T-helper 9 cell (primary cell): ENCODE results near the gene EIF2B5.

Source experiments
- DNase-seq: peaks from one replicate; pipeline ENCODE4 v3.0.0-alpha.2; 2020

EIF2B5 gene

DNA sequence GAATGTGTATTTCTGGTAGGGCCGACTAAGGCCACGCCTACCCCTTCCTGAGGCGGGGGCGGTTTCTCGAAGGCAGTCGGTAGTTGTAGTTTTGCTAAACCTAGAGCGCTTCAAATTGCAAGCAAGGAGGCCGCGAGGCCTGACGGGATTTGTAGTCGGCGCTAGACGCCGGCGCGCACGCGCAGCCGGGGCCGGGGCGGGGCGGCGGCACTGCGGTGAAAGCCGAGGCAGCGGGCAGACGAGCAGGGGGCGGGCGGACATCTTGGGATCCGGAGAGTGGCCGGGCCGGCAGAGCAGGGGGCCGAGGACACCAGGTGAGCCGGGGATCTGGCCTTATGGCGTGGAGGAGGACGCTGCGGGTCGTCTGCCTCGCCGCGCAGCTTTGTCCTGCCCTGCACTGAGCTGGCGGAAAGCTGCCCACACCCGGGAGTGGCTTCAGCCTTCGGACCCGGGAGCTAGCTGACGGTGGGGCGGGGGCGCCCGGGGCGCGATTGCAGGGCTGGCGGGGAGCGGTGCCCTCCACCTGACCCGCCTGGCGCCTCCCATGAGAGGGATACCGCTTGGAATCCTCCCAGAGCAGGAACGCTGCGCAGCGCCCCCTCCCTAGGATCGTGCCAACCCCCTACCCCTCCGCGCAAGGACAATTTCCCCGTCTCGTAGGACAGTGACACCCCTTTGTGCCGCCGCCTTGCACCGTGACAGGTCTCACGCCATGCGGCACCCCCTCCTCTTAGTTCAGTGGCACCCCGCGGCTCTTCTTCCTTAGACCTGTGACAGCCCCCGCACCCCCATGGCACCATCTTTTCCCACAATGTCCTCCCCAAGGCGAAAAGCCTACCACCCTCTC lies 39.7 kb downstream of the EIF2B5 start, which contains the start of gene AP2M1:
Gene AP2M1 (plus strand): TSS at position 210 of the 847 bp plus-strand sequence. CDS start 2,139 bp downstream, outside the sequence.
- DNase-seq = peak; percentile 93

DNA sequence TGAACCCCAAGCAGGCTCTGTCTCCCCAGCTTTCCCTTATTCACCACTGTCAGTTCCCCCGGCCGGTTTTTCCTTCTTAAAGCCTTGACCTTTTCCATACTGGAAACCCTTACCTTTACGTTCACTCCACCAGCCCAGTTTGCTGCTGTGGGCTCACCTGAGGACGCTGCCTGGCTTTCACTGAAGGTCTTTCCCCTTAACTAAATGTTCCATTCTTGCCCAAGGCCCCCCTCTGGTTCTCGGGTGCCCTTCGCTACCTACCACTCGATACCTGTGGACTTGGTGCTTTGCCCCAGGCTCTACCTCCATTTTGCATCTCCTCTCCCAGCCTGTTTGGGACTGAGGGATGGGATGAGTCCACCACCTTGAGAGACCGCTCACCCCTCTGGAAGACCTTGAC lies 40.3 kb downstream of the EIF2B5 start:
- no peak for DNase-seq

DNA sequence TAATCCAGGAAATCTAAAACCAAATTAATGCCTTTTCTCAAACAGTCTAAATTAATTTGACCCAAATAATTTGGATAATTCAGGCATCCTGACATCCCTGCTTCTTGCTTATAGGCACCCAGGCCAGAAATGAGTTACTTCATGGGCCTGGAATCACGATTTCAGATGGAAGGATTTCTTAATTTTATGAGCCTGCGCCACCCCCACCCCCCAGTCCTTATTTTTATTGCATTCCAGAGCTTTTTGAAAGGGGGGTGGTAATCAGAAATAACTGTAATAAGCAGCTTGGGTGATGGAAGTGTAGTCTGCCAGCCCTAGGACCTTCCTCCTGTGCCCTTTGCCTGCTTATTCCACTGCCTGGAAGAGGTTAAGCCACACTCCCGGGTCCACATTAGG lies 40.8 kb downstream of the EIF2B5 start:
- DNase-seq = no peak

DNA sequence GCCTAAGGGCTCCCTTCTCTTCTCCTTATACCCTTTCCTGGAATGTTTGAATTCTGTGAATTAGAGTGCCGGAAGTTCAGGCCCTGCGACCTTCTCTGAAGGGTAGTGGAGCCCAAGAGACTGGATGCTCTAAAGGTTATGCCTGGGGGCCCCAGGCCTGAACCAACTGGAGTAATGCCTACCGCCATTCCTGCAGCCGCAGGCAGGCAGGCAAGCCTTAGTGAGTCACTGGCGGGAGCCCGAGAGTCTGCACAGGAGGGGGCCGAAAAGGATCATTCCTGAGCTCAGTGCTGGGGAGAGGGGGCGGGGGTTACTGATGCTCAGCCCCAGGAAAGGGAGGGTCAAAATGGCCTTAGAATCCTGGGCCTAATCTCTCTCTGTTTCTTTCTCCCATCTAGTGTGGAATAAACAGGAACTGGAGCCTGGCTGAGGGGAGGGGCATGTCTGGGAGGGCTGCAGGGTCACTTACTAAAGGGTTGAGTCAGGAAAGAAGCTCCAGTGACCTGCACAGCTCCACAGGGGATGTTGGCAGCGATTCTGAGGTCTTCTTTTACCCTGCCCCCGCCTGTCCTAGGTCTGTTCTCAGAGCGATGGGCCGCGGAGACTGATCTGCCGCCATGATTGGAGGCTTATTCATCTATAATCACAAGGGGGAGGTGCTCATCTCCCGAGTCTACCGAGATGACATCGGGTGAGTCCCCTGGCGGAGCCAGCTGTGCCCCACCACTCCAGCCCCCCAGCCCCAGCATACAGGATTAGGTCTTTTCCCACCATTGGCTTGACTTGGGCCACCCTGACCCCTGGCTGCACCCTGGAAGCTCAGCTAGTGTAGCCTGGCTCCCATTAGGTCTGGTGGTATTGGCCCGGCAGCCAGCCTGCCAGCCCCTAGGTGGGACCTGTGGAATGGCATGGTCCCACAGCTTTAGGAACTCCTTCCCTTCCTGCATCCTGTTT lies 41.5 kb downstream of the EIF2B5 start:
- DNase-seq = no peak

DNA sequence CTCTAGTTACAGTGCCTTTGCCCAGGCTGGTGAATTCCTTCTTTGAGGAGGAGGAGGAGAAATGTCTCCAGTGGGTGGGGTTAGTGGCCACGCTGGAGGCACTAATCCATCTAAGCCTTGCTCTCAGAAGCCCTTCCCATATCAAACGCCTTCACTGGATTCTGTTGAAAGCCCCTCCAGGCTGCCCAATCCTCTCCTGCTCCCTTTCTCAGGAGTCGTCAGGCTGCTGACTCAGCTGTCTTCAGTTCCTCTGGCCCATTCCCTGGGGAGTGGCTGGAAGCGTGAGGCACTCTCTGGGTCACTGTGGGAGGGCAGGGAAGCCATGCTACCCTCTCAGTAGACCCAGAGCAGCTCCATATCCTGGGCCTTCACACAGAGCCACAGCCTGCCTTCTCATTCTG lies 42.2 kb downstream of the EIF2B5 start:
- DNase-seq = no peak

DNA sequence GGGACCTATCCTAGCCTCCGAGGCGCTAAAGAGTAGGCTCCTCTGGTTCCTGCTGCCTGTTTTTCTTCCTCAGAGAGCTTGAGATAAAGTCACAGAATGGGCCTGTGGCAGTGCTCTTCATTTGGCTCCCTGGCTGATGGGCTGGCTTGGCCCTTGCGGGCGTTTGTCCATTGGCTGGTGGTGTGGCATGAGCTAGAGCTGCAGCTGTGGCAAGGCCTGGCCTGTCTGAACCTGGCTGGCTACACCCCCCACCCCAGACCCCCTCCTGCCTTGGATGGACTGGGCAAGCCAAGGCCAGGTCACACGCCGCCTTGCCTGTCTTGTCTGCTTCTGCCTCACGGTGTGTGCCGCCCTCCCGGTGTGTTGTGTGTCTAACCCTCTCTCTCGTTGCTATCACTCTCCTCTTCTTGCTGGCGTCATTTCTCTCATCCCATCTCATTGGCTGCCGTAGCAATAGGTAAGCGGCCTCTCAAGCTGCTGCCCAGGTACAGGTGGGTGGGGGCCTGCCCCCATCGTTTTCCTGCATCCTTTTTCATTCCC lies 42.7 kb downstream of the EIF2B5 start:
- DNase-seq = no peak

DNA sequence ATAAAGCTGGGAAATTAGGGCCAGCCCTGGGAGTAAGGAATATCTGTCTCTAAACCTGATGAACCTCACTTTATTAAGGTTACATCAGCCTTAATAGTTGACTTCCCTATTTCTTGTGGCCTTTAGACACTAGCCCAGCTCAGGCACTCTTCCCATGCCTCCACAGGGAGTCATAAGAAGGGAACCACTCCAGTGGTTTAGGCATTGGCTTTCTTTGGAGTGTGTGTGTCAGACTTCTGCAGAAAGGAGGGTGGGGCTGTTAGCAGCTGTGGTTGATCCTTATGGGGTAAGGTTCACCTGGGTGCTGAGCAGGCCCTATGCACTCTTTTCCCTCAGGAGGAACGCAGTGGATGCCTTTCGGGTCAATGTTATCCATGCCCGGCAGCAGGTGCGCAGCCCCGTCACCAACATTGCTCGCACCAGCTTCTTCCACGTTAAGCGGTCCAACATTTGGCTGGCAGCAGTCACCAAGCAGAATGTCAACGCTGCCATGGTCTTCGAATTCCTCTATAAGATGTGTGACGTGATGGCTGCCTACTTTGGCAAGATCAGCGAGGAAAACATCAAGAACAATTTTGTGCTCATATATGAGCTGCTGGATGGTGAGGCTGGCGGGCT lies 43.5 kb downstream of the EIF2B5 start:
- no peak for DNase-seq

DNA sequence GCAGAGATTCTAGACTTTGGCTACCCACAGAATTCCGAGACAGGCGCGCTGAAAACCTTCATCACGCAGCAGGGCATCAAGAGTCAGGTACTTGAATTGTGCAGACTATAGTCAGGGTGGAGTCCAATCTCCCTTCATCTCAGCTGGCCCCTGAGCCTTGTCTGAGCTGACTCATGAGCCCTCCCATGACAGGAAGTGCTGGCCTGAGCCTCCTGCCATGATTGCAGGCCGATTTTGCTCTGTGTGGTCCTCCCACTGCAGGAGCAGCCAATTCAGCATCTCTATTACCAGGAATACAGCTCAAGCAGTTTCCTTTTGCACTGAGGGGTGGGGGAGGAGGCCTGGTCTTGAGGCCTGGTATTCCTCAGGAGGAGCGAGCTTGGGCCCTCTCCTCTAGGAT lies 45.0 kb downstream of the EIF2B5 start:
- no peak for DNase-seq

DNA sequence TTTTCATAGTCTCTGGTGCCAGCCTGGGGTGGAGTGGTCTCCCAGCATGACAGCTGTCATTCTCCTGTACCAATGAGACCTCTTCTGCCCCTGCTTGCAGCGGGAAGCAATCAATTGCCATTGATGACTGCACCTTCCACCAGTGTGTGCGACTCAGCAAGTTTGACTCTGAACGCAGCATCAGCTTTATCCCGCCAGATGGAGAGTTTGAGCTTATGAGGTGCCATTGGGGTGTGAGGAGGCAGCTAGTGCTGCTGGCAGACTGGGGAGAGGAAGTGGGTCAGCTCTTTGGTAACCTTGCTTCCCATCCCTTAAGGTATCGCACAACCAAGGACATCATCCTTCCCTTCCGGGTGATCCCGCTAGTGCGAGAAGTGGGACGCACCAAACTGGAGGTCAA lies 46.4 kb downstream of the EIF2B5 start:
- no peak for DNase-seq

DNA sequence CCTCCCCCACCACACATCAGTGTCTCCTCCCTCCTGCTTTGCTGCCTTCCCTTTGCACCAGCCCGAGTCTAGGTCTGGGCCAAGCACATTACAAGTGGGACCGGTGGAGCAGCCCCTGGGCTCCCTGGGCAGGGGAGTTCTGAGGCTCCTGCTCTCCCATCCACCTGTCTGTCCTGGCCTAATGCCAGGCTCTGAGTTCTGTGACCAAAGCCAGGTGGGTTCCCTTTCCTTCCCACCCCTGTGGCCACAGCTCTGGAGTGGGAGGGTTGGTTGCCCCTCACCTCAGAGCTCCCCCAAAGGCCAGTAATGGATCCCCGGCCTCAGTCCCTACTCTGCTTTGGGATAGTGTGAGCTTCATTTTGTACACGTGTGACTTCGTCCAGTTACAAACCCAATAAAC lies 48.5 kb downstream of the EIF2B5 start:
- DNase-seq = no peak

DNA sequence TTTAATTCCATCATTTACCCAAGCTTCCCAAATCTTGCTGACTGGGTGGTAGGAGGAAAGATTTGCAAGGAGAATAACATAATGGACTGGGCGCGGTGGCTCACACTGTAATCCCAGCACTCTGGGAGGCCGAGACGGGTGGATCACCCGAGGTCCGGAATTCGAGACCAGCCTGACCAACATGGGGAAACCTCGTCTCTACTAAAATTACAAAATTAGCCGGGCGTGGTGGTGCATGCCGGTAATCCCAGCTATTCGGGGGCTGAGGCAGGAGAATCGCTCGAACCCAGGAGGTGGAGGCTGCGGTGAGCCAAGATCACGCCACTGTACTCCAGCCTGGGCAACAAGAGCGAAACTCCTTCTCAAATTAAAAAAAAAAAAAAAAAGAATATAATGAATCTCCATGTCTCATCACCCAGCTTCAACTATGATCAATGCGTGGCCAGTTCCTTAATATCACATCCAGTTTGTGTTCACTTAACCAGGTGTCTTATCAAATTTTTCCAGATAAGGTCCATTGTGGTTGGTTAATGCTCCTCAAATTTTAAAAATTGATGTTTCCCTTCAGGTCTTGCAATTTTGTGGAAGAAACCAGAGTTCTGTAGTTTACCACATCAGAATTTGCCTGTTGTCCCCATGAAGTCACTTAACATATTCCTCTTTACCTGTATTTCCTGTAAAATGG lies 49.5 kb downstream of the EIF2B5 start:
- no peak for DNase-seq

DNA sequence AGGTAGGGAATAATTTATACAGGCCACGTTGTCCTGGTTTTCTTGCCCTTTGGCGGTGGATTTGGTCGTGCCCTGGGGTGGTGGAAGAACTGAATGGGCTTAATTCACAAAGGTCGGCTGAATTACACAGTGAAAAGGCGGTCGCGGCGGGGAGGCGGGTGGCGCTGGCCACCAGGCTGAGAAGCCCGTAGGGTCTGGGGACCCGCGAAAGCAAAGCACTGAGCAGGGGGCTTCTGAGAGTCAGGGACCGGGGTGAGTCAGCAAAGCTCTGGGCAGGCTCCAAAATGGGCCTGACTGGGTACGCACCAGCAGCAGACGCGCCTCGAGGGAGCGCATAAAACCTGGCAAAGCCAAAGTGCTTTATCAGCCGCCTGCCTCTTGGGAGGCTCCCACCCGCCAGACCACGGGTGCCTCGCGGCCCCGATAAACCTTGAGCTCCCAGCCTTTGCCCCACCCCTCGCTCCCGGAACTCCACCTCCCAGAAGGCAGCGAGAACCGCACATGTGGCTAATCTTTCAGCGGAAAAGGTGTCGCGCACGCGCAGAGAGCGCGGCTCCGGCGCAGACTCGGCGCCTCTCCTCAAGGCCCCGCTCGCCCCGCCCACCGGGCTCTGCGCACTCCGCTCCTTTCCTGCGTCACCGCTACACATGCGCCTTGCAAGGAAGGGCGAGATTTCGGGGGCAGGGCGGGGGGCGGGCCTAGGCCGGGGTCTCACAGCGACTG lies 50.5 kb downstream of the EIF2B5 start:
- DNase-seq = peak; percentile 98

DNA sequence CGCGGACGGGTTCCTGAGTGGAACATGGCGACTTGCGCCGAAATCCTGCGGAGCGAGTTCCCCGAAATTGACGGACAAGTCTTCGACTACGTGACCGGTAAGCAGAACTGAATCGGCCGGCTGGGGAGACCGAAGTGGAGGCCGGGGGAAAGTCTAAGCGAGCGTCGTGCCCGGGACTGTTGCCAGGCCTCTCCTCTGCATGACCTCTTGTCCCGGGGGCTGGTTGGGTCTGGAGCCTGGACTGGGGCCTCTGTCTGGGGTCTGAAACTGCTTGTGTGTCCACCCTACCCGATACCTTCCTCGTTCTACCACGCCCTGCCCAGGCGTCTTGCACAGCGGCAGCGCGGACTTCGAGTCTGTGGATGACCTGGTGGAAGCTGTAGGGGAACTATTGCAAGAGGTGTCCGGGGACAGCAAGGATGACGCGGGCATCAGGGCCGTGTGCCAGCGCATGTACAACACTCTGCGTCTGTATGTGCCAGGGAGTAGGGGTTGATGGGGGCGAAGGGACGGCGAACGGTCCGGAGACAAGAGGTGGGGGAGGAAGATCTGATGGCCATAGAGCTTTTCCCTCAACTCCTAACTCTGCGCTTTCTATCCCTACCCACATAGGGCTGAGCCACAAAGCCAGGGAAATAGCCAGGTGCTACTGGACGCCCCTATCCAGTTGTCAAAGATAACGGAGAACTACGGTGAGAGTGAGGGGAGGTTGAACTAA lies 51.2 kb downstream of the EIF2B5 start, which contains the start of gene ABCF3:
Gene ABCF3 (plus strand): TSS at position 16 of the 718 bp plus-strand sequence. CDS start 9 bp downstream, at position 25.
- DNase-seq = no peak

DNA sequence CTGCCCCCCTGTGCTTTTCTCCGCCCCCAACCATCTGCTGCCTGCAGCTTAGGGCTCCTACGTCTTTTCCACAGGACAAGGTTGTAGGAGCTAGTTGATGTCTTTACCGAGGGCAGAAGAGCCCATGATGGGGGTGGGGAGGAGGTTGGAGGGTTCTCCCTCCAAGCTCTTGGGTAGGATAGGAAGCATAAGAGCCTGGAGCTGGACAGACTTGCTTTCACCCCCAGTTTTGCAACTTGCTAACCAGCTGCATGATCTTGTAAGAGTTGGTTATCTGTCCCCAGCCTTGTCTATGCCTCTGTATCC lies 51.7 kb downstream of the EIF2B5 start:
- no peak for DNase-seq

DNA sequence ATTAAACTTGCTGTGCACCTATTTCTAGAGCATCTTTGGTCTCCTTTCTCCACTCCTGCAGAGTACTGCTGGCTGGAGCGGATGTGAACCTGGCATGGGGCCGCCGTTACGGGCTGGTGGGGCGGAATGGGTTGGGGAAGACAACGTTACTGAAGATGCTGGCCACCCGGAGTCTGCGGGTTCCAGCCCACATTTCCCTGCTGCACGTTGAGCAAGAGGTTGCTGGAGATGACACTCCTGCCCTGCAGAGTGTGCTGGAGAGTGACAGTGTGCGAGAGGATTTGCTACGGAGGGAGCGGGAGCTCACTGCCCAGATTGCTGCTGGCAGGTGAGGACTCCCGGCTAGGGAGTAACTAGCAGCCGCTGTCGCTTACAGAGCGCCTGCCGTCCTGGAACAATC lies 52.9 kb downstream of the EIF2B5 start:
- DNase-seq = no peak

DNA sequence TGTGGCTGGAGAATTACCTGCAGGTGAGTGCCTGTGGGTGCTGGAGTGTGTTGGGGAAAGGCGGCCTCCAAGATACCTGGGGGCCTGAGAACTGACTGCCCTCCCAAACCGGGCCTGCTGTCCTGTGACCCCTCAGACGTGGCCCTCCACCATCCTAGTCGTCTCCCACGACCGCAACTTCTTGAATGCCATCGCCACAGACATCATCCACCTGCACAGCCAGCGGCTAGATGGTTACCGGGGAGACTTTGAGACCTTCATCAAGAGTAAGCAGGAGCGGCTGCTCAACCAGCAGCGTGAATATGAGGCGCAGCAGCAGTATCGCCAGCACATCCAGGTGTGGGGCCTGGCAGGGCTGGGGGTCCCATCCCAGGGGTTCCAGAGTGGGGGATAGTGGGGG lies 54.3 kb downstream of the EIF2B5 start:
- no peak for DNase-seq

DNA sequence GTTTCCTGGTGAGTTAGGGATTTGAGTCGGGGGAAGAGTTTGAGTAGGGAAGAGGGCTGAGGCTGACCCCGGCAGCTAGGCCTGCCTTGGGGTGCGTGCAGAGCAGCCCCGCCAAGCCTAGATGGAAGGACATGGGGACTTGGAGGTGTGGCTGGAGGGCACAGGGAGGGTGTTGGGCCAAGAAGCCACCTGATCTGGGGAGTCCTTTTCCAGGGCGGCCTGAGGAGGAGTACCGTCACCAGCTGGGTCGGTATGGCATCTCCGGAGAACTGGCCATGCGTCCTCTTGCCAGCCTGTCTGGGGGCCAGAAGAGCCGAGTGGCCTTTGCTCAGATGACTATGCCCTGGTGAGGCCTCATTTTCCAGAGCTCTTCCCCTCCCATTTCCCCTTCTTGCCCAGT lies 57.7 kb downstream of the EIF2B5 start:
- DNase-seq = no peak

DNA sequence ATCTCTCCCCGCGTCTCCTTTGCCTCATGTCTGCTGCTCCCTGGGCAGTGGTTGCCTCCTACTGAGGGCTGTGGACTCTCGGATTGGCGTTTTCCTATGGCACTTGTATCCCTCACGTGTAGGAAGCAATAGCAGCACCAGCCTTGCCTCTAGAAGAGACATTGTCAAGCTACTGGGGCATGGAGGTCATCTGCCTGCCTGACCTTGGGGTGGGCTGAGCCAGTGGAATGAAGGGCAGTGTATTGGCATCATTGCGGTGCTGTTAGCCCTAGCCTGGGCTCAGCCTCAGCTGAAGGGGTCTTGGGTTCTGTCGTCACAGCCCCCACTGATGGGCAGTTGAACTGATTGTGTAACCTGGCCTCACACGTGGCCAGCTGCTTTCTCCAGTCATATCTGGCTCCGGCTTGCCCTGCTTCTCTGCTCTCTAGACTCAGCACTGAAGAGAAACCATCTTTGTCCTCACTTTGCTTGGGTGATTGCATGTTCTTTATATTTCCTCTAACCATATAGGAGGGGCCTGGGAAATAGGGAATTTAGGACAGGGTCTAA lies 58.9 kb downstream of the EIF2B5 start:
- DNase-seq = no peak
